ENCODE measurements around the gene CDS1. TPM values are rescaled to one million over a fixed set of nuclear protein-coding genes. Genes with fewer than 3 reads are reported as not detected.

CDS1 gene
- total RNA-seq, 2 donors from 2014 or later, result 0.27 to 0.63 TPM

DNA sequence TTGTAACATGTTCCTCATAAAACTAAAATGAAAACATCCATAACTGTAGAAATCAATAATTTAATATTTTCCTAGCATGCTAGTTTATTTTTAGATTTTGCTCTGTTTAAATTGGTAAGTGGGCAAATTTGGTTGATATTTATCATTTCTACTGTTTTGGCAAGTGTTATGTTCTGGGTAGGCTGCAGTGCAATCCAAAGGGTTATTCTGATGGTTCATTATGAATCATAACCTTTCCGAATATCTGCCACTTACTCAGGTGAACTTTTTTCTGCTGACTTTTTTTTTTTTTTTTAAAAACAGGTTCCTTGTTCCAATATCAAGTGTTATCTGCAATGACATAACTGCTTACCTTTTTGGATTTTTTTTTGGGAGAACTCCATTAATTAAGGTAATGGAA is 52.0 kb downstream of the CDS1 start:
- Histone ChIP-seq H3K36me3 (no peaks in the 10 kb centered on the region), H3K4me3 (no peak overlapping the region), H3K4me1 (ENCODE audit: control insufficient read depth in 1 of 2, low read depth in 2 of 2) (no peaks in the 10 kb centered on the region), H3K27ac (no peak overlapping the region), H3K9me3 (no peaks in the 10 kb centered on the region), H3K27me3 (replicated peaks; ENCODE audit: insufficient read depth) (no peaks in the 10 kb centered on the region)
- ATAC-seq (ENCODE audit: insufficient number of reproducible peaks, low FRiP score, low read depth), result no peak
- no peak for TF ChIP-seq CTCF (IDR thresholded peaks at IDR 0.05)
- no peak for DNase-seq (ENCODE audit: low spot score)

DNA sequence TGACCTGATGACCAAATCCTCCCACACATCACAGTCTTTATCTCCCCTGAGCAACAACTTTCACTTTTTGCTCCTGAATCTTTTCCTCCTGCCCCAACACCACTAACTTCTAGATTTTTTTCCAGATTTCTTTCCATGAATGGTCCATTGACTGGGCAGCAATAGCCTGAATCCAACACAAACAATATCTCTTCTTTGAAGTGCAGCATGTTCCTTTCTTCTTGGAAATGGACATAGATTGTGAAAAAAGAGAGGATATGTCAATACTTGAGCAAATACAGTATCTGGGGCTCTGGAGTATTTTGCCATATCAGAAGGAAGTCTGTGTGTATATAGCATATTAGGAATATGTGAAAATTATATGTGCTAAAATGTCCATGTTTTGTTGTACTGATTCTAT is 55.2 kb downstream of the CDS1 start:
- no peak overlapping the region for H3K27ac ChIP-seq
- no peak for TF ChIP-seq CTCF (IDR thresholded peaks at IDR 0.05)
- no peaks in the 10 kb centered on the region for H3K36me3 ChIP-seq
- no peaks in the 10 kb centered on the region for H3K9me3 ChIP-seq
- no peaks in the 10 kb centered on the region for H3K4me1 ChIP-seq (ENCODE audit: control insufficient read depth in 1 of 2, low read depth in 2 of 2)
- no peak for DNase-seq (ENCODE audit: low spot score)
- H3K4me3 ChIP-seq, result no peak overlapping the region
- no peaks in the 10 kb centered on the region for H3K27me3 ChIP-seq (replicated peaks; ENCODE audit: insufficient read depth)
- ATAC-seq (ENCODE audit: insufficient number of reproducible peaks, low FRiP score, low read depth), result no peak

DNA sequence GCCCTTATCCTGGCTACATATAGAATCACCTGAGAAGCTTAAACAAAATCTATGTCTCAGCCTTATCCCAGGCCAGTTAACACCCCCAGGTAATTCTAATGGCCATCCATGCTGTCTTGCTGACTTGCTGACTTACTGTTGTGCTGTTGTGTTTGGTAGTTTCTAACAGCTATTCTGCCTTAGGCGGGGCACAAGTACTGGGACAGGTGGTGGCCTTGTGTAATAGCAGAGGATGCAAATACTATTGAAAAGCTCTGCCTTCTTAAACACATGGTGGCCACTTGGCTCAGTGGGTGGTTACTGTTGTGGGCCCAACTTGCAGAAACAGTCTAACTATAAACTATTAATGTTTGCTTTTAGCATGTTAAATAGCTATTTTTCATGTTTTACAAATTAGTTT is 56.2 kb downstream of the CDS1 start:
- Histone ChIP-seq H3K4me3 (no peak overlapping the region), H3K27me3 (replicated peaks; ENCODE audit: insufficient read depth) (no peaks in the 10 kb centered on the region), H3K4me1 (ENCODE audit: control insufficient read depth in 1 of 2, low read depth in 2 of 2) (no peaks in the 10 kb centered on the region), H3K36me3 (no peaks in the 10 kb centered on the region), H3K27ac (no peak overlapping the region), H3K9me3 (no peaks in the 10 kb centered on the region)
- ATAC-seq (ENCODE audit: insufficient number of reproducible peaks, low FRiP score, low read depth) (no peak), DNase-seq (ENCODE audit: low spot score) (no peak)
- TF ChIP-seq CTCF (IDR thresholded peaks at IDR 0.05), result no peak

- no peak for TF ChIP-seq CTCF (IDR thresholded peaks at IDR 0.05)
- Histone ChIP-seq H3K36me3 (no peaks in the 10 kb centered on the region), H3K27me3 (replicated peaks; ENCODE audit: insufficient read depth) (no peaks in the 10 kb centered on the region), H3K9me3 (no peaks in the 10 kb centered on the region), H3K27ac (no peak overlapping the region), H3K4me1 (ENCODE audit: control insufficient read depth in 1 of 2, low read depth in 2 of 2) (no peaks in the 10 kb centered on the region), H3K4me3 (no peak overlapping the region)
- ATAC-seq (ENCODE audit: insufficient number of reproducible peaks, low FRiP score, low read depth) (no peak), DNase-seq (ENCODE audit: low spot score) (no peak)
Measured at GRCh38 chr4:84644087-84644486, 61.2 kb downstream of the CDS1 start.

DNA sequence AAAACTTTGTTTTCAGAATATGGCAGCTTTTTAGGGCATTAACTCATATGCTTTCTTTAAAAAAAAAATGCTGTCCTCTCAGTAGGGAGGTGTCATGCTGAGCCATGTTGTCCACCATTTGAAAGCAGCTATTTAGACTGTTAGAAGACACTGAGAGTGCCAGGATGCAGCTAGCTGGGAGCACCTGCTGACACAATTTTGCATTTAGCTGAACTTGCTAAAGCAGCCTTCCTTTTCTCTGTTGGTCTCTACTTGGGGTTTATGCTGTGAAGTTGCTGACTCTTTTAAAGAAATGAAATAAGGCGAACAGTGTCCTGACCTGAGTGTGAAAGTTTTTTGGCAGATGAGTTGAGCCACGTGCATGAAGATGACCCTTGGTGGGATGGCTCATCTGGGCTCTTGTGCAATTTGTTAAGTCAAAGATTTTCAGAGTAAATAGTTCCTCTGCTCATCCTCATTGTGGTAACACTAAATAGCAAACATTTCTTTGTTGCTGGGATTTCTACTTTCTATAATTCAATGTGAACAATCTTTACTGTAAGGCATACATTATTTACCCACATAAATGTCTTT is 64.5 kb downstream of the CDS1 start:
- Histone ChIP-seq H3K9me3 (no peaks in the 10 kb centered on the region), H3K36me3 (no peaks in the 10 kb centered on the region), H3K4me1 (ENCODE audit: control insufficient read depth in 1 of 2, low read depth in 2 of 2) (no peaks in the 10 kb centered on the region), H3K27me3 (replicated peaks; ENCODE audit: insufficient read depth) (no peaks in the 10 kb centered on the region), H3K4me3 (no peak overlapping the region), H3K27ac (no peak overlapping the region)
- TF ChIP-seq CTCF (IDR thresholded peaks at IDR 0.05), result no peak
- no peak for DNase-seq (ENCODE audit: low spot score)
- no peak for ATAC-seq (ENCODE audit: insufficient number of reproducible peaks, low FRiP score, low read depth)

Measured in thoracic aorta (tissue), 2 donors.